MV-4-11 (cell line): Measurements from ENCODE around the gene GLT1D1.
"Not testable (repeated sequence)": the region's sequence is repeated elsewhere in the genome, so short reads cannot be mapped to it uniquely, and the experiment has no call there.

Experiments used
- DNase-seq: peaks from one replicate; lab custom pipeline; 2025; lab: John Stamatoyannopoulos, UW

Gene GLT1D1

DNA sequence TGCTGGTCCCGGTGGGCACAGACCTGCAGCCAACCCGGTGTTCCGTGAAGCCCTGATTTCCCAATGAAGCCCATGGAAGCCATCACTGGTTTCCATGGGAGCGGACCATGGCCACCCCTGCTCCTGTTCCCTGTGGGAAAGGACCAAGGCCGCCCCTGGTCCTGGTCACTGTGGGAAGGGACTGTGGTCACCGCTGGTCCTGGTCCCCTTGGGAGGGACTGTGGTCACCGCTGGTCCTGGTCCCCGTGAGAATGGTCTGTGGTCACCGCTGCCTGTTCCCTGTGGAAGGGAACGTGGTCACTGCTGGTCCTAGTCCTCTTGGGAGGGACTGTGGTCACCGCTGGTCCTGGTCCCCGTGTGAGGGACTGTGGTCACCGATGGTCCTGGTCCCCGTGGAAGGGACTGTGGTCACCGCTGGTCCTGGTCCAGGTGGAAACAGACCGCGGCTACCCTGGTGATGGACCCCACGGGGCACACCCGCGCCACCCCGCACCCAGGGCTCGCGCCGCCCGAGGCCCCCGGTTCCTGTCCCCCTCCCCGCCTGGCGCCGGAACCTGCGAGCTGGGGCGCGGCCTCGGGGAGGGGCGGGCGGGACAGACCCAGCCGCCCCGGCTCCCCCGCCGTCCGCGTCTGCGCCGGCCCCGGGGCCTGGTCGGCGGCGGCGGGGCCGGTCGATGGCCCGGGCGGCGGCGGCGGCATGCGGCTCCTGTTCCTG lies at the start of gene GLT1D1:
Gene GLT1D1 (plus strand): TSS at position 594 of the 715 bp plus-strand sequence. CDS start 104 bp downstream, at position 698.
- DNase-seq, result no peak

DNA sequence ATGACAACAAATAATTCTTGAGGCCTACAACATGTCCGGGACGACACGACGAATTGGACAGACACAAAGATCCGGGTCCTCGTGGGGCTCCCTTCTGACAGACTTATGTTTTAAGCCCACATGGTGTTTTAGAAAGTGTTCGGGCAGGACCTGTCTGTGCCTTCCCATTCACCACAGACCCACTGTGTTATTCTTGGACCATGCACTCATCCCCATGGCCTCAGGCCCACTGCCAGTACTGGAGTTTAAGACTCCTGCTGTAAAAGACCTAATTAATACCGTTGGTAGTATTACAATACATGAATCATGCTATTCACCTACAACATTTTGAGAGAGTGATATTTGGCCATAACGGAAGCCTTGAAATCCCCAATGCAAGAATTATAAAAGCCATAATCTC lies 49.5 kb upstream of the GLT1D1 start:
- no peak for DNase-seq

DNA sequence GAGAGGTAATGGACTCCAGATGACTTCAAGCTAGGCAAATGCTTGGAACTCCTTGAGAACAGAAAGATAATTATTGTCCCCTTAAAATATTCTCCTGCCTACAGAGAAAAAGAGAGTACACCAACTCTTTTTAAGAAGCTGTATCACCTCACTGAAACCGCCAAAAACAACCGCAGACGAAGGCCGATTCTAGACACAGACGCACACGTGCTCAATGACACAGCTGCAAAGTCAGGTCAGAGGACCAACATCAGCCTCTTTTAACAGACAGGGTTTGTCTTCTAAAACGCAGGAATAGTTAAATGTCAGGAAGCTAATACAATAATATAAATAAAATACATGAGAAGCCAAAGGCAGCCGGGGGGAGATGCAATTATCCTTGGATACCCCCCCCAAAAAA lies 48.5 kb upstream of the GLT1D1 start:
- DNase-seq, result no peak

DNA sequence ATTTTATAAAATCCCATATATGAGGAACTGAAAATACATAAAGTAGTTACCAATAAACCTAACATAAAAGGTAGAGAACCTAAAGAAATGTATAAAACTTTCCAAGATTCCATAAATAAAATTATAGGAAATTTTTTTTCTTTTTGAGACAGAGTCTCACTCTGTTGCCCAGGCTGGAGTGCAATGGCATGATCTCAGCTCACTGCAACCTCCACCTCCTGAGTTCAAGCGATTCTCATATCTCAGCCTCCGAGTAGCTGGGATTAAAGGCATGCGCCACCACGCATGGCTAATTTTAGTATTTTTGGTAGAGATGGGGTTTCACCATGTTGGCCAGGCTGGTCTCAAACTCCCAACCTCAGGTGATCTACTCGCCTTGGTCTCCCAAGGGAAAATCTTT lies 47.9 kb upstream of the GLT1D1 start:
- DNase-seq, result not testable (repeated sequence)

DNA sequence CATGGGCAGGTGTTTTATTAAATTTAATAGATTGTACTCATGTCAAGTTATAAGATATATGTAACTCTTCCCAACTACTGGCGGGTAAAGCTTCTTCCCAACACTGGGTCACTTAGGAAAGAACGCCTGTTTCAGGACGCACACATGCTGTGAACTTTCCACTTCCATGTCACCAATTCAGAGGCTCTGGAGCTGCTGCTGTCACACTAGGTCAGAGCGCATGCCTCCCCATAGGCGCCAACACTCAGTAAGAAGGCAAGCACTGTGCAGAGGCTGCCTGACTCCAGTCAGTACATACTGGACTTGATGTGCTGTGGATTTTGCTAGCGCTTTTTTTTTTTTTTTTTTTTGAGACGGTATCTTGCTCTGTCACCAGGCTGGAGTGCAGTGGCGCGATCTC lies 46.7 kb upstream of the GLT1D1 start:
- no peak for DNase-seq

DNA sequence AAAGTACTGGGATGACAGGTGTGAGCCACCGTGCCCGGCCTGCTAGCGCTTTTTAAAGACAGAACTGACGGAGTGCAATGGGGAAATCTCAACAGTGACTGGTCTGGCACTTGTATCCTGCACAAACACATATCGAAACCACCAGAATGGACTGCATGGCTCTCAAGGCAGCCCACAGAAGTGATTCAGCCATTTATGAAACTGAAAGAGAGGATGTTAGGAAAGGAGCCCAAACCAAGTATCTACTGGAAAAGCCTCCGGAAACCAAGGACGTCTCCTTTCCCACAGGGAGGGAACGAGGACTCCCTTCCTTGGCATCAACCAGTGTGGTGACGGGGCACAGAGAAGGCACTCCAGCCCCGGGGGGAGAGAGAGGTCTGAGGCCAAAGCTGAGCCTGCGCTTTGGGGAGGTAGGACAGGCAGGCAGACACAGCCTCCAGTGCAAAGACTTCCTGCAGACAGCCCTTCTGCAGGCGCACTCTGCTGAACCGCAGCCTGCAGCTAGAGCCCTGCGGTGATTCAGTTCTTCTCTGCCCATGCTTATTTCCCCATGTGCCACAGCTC lies 46.0 kb upstream of the GLT1D1 start:
- peak; percentile 98 for DNase-seq

DNA sequence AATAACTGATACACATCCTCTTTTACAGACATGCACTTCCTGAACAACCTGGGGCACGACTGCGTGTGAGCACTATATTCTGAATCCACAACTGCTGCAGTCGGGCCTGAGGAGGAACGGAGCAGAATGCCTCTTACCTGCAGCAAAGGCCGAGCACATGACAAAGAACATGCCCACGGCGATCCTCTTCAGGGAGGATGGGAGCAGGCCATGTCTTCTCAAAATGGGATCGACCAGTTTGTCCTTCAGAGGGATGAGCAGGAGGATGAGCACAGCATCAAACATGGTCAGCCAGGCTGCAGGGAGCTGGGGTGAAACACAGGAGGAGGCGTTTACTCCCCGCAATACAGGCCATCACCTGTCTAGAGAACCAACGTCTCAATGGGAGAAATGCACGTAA lies 44.6 kb upstream of the GLT1D1 start:
- no peak for DNase-seq

DNA sequence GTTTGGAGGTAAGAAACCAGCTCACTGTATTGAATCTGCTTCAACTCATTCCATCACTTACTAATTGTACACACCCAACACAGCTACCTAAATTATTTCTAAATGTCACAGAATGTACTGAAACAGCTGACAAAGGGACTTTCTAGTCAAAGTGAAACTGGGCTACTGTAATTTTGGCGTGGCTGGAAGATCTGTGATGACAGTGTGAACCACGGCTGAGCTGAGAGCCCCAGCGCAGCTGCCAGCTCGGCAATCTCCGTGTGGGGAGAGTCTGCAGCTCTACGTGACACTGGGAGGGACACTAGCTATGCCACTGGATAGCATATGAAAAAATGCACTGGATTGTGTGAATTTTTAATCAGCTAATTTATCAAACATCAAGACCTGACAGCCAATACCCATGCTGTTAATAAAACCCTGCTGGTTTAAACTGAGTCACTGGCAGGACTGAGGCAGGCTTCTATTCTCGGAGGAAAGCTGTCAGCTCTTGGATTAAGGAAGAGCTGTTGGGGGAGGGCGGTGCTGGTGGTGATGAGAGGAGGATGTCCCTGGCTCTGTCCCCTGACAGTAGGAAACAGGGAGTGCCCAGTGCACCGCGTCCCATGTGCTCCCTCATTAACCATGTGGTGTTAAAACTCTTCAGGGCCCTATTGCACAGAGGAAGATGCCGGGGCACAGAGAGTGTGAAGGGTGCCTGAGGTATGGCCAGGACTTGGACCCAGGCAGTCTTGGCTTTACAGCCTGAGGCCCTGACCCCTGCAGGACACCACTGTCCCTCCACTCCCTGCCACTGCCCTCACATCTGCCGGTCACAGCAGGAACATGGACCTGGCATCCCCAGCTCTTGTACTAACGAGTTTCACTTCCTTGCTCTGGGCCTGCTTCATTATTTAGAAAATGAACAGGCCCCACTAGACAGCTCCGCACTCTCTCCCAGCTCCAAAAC lies 42.8 kb upstream of the GLT1D1 start:
- DNase-seq, result peak; percentile 63

DNA sequence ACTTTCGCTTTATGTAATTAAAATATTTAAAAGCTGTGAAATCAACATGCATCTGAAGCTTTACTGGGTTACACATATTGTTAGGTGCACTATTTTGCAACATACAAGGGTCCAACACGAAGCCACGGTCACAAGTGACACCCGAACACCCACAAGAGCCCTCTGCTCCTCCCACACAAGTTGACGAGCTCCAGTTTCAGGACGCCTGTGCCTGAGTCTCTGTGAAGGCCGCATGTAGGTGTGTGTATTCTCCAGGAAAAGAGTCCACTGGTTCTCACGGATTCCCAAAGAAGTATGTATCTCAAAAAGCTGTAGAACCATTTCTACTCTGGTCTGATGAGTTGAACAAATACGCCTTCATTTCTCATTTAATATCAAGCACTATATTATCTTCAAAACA lies 41.5 kb upstream of the GLT1D1 start:
- DNase-seq, result no peak

DNA sequence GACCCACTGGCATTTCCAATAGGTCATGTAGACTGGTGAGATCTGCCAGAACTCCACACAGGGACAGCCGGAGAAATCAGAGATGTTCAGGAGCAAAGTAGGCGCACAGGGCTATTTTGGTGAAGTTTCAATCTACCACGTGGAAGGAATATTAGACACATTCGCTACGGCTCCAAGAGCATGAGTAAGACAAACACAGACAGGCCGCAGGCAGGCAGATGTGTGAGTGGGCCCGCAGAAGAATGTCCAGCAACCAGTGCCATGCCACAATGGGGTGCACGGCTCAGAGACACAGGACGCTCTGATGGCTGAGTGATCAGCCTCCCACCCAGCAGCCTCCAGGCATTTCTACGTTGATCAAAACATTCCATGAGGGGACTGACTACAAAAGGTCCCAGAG lies 39.9 kb upstream of the GLT1D1 start:
- DNase-seq, result no peak

DNA sequence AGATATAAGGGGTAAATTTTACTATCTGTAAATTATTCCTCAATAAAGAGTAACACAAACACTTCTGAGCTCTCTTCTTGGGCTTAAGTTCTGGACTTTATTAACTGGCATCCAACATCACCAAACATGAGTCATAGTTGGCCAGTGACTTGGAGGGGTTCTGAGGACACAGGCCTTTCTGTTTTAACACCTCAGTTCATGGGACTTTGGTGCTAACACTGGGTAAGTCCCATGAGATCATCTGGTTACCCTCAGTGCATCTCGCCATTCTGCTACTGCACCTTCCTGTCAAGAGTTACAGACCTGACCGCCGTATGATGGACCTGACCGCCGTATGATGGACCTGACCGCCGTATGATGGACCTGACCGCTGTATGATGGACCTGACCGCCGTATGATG lies 39.4 kb upstream of the GLT1D1 start:
- no peak for DNase-seq

DNA sequence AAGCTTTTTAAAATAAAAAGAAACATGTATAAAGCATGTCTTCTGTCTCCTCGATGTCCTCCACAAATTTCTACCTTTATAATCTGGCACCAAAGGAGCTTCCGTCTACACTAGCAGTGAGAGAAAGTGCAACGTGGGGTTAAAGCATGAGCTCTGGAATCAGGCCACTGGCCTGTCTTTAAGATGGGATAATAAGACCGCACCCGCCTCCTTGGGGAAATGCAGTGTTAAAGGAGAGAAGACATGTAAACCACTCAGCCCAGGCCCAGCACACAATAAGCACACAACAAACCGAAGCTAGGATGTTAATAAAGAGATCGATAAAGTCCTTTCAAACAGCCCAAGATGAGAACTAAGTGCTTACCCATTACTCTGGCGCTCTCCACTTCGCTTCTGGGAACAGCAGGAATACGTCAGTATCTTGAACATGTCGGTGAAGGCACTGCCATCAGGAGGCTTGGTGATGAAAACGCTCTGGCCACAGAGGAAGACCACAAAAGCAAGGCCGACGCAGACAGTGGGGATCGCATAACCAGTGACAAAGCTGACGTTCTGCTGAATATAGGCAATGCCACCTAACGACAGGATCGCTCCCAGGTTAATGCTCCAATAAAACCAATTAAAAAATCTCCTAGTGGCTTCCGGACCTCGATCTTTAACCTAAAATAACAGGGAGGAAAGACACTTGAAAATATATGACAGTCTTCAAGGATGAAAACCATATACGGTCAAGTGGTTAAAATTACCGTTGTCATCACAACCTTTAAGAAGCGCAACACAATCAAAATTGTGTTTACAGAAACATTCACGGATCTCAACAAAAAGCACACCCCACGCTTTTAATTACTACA lies 38.6 kb upstream of the GLT1D1 start:
- no peak for DNase-seq

DNA sequence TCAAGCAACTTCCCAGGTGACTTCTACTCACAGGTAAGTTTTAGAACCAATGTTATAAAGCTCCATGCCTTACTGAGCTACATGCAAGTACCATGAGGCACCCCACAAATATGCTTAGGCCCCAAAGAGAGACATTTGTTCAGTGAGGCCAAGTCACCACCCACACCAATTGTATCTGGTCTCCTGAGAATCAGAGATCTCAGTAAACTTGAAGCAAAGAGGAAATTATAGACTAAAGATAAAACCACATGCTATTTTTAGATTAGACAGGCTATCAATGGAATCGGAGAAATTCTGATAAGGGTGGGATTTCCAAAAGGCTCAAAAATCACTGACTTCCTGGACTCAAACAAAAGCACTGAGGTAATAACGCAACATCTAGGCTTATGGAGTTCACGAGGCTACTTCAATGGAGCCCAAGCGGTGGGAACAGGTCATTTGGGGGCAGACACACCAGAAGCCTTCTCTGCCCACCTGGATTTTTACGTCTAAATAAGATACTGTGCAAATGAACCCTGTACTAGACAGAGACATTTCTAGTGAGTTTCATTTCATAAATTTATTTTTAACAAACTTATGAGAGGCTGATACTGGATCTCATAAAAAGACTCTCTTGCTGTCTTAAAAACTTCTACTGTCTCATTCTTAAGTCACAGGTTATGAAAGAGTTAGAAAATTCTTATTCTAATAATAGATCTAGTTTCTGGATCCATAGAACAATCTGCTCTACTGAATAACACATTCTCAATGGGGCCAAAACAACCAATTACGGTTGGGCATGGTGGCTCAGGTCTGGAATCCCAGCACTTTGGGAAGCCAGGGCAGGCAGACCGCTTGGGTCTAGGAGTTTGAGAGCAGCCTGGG lies 37.3 kb upstream of the GLT1D1 start:
- DNase-seq, result no peak

DNA sequence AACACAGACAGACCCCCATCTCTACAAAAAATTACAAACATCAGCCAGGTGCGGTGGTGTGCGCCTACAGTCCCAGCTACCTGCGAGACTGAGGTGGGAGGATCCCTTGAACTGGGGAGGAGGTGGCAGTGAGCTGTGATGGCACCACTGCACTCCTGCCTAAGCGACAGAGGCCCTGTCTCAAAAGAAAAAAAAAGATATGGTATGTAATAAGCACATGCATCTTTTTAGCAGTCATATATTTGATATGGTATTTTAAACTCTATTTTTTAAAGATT lies 36.7 kb upstream of the GLT1D1 start:
- DNase-seq, result no peak

DNA sequence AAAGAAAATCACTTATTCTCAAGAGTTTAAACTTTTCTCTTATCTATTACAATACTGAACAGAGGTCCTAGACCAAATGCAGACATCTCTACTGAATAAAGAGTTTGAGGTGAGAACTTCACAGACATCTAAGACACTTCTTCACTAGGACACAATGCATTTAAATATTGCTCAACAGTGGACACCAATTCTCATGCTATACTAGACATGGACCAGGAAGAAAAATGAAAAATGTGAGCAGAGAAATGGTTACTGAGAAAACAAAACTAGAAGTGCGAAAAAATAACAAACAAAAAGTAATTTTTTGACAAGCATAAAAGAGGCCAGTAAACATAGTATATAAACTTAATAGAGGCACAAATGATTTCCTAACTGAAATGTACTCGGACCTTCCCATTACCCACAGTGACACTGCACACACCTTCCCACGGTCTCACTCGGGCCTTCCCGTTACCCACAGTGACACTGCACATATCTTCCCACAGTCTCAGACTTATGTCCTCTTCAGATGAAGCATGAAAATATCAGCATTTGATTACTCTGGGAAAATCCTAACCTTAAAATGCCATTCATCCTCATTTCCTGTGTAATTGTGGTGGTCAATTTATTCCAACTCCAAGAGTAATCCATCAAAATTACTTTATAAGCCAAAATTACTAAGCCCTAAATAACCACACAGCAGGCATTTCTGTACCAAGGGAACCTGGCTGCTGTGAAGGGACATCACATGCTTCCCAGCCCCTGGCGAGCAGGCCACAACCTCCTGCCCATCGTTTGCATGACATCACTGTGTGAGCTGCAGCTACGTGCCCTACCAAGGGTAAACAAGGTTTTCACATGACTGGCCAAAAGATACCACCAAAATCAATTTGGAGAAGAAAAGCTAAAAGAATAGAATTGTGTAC lies 35.9 kb upstream of the GLT1D1 start:
- no peak for DNase-seq

DNA sequence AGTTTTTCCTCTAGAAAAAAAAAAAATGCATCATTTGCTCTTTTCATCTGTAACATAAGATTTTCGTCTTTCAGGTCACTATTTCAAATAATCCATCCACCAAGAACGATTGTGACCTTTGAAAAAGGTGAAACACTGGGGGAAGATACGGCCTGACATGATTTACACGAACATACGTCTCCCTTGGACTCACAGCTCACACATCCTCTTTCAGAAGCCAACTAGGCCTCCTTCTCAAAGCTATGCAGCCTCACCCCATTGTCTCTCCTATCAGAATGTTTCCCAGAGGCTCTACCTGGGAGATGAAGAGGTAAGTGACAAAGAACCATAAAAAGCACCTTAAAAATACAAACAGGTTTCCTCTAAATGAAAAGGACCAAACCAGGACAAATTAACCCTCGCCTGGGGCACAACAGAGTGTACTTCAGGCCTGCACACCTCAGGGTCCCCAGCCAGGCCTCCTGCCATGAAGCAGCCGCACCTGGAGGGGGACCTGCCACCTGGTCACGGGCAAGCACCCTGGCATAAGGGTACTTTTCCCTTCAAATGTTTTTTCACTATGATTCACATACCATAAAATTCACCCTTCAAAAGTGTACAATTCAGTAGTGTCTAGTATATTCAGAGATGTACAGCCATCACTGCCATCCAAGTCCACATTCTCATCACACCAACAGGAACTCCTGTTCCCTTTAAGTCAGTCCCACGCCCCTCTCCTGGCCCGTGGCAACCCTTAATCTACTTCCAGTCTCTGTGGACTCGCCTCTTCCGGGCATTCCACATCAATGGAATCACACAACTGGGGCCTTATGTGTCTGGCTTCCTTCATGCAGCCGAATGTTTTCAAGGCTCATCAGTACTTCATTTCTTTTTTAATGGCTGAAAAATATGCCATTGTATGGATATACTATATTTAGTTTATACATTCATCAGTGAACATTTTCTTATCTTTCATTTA lies 34.9 kb upstream of the GLT1D1 start:
- peak; percentile 30 for DNase-seq

DNA sequence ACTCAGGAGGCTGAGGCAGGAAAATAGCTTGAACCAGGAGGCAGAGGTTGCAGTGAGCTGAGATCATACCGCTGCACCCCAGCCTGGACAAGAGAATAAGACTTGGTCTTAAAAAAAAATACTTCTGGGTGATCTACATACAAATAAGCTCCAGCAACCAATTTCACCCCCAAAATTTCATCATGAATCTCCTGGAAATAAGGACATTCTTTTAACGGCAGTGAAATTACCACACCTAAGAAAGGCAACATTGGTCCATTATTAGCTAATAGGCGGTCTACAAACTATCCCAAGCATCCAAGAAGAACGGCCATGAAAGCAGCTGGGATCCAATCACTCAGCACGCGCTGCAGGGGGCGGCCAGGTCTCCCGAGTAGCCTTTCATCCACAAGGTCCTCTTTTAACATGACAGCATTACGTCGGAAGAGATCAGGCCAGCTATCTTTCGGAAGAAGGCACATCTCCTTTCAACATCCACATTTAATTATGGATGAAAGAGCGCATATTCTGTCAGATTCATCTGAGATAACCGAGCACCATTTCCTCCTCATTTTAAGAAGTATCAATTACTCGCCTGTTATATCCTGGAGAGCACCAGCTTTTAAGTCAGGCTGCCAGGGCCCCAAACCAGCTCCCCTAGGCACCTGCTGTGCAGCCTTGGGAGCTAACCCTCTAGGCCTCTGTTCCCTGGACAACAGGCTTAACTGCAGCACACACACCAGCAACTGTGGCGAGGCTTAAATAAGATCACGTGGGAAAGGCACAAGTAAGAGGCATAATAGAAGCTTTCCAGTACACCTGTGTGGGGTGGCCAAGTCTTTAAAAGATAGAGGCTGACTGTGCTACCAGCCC lies 33.8 kb upstream of the GLT1D1 start:
- no peak for DNase-seq

DNA sequence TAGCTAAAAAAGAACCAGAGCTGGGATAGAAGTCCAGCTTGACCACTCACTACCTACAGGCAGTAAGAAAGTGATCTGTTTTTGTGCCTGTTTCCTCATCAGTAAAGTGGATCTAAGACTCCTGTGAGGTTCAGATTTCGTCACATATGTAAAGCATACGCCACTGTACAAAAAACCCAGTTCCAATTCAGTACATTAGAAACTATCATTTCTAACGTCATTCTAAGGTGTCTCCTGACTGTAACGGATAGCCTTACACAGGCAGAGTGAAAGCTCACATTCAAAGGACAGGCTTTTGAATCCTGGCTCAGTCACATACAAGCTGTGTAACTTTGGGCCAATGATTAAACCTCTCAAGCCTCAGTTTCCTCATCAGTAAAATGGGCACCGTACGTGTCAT lies 33.0 kb upstream of the GLT1D1 start:
- no peak for DNase-seq
